ENCODE data around the gene PLCB2. TPM values are rescaled to one million over a fixed set of nuclear protein-coding genes. Genes with fewer than 3 reads are reported as not detected.

Gene PLCB2
- total and polyA plus RNA-seq, 12 donors: 2.5 to 100 (median 24.3) TPM

- WGBS, 4 donors: 75 to 89% (median 80%) methylated on average over 1 to 4 of the region's 4 CpGs
- peaks cover 11% of the 10 kb centered on the region for H3K27me3 ChIP-seq
- H3K4me1 ChIP-seq (replicated peaks in 1 of 2): peaks cover 7 to 12% of the 10 kb centered on the region in 2 donors
- no peak overlapping the region for H3K4me3 ChIP-seq
- no peaks in the 10 kb centered on the region for H3K9me3 ChIP-seq (replicated peaks in 1 of 3)
- intact Hi-C loops (cut with DNase I): no loop called here
- DNase-seq: no peak
- no peak overlapping the region for H3K27ac ChIP-seq
- TF ChIP-seq, protein P1, sequence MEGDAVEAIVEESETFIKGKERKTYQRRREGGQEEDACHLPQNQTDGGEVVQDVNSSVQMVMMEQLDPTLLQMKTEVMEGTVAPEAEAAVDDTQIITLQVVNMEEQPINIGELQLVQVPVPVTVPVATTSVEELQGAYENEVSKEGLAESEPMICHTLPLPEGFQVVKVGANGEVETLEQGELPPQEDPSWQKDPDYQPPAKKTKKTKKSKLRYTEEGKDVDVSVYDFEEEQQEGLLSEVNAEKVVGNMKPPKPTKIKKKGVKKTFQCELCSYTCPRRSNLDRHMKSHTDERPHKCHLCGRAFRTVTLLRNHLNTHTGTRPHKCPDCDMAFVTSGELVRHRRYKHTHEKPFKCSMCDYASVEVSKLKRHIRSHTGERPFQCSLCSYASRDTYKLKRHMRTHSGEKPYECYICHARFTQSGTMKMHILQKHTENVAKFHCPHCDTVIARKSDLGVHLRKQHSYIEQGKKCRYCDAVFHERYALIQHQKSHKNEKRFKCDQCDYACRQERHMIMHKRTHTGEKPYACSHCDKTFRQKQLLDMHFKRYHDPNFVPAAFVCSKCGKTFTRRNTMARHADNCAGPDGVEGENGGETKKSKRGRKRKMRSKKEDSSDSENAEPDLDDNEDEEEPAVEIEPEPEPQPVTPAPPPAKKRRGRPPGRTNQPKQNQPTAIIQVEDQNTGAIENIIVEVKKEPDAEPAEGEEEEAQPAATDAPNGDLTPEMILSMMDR (IDR thresholded peaks at IDR 0.05): no peak
- TF ChIP-seq POLR2A (IDR thresholded peaks at IDR 0.05): no peak
- no peaks in the 10 kb centered on the region for H3K36me3 ChIP-seq (replicated peaks in 1 of 2)
Measured at GRCh38 chr15:40287968-40288367, 19.8 kb downstream of the PLCB2 start.

- no peak for DNase-seq
- Histone ChIP-seq H3K4me3 (no peak overlapping the region), H3K27me3 (peaks cover 16% of the 10 kb centered on the region), H3K9me3 (replicated peaks in 1 of 3) (no peaks in the 10 kb centered on the region), H3K36me3 (replicated peaks in 1 of 2) (no peaks in the 10 kb centered on the region), H3K4me1 (replicated peaks in 1 of 2) (peaks cover 12 to 17% of the 10 kb centered on the region in 2 donors), H3K27ac (no peak overlapping the region)
- intact Hi-C loops (cut with DNase I): no loop called here
- WGBS, 4 donors: 80 to 94% (median 91%) methylated on average over 3 of the region's 3 CpGs
- TF ChIP-seq, protein P1 (IDR thresholded peaks at IDR 0.05): no peak
- TF ChIP-seq POLR2A (IDR thresholded peaks at IDR 0.05): no peak
Measured at GRCh38 chr15:40287505-40287904, 20.2 kb downstream of the PLCB2 start.

DNA sequence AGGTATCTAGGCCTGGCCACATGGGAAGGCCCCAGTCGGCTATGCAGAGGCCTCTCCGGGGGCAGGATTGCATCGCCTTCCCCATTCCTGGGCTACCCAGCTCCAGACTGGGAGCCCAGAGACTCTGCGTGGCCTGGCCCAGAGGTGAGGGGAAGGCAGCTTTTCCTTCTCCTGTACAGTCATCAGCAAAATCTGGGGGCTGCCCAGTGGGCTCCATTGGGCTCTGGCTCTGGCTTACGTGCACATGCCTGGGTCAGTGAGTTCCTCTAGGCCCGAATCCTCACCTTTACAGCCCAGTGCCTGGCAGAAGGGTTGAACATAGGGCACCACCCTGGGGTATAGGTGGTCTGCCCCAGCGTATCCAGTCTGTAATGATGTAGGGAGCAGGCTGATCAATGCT, 20.9 kb downstream of the PLCB2 start:
- H3K36me3 ChIP-seq (replicated peaks in 1 of 2): no peaks in the 10 kb centered on the region
- TF ChIP-seq, protein P1 (IDR thresholded peaks at IDR 0.05): no peak
- TF ChIP-seq POLR2A (IDR thresholded peaks at IDR 0.05): no peak
- H3K9me3 ChIP-seq (replicated peaks in 1 of 3): no peaks in the 10 kb centered on the region
- H3K27ac ChIP-seq: no peak overlapping the region
- peaks cover 19 to 23% of the 10 kb centered on the region in 2 donors for H3K4me1 ChIP-seq (replicated peaks in 1 of 2)
- H3K27me3 ChIP-seq: peaks cover 21% of the 10 kb centered on the region
- no peak for DNase-seq
- intact Hi-C loops (cut with DNase I): no loop called here
- WGBS, 4 donors: 82 to 96% (median 87%) methylated on average over 2 to 7 of the region's 7 CpGs
- H3K4me3 ChIP-seq: no peak overlapping the region

DNA sequence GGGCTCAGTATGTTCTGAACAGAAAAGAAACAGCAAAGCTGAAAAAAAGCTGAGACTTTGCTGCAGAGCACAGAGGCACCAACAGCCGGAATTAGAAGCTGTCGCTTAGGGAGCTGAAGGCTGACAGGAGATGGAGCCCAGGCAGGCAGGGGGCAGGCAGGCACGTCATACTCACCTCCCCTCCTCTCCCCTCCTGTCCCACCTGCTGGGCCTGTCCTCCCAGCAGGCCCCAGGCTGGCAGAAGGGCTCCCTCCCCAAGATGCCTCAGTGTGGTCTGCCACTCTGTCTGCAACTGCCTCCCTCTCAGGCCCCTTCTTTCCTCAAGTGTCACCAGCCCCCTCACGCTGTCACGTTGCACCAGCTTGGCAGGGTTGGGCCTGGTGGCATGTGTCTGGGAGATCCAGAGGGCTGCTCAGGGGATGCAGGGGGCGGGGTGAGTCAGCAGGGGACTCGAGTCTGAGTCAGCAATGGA, 21.6 kb downstream of the PLCB2 start:
- 78 to 86% (median 82%) methylated on average over 7 of the region's 7 CpGs for WGBS, 4 donors
- no peak for DNase-seq
- no peaks in the 10 kb centered on the region for H3K36me3 ChIP-seq (replicated peaks in 1 of 2)
- peaks cover 27% of the 10 kb centered on the region for H3K27me3 ChIP-seq
- peaks cover 17 to 19% of the 10 kb centered on the region in 2 donors for H3K4me1 ChIP-seq (replicated peaks in 1 of 2)
- H3K4me3 ChIP-seq: no peak overlapping the region
- intact Hi-C loops (cut with DNase I): no loop called here
- TF ChIP-seq POLR2A (IDR thresholded peaks at IDR 0.05): no peak
- TF ChIP-seq, protein P1 (IDR thresholded peaks at IDR 0.05): no peak
- no peak overlapping the region for H3K27ac ChIP-seq
- no peaks in the 10 kb centered on the region for H3K9me3 ChIP-seq (replicated peaks in 1 of 3)
